CD4-positive, alpha-beta memory T cell (primary cell): ENCODE measurements around the gene GIT2. TPM values are rescaled to one million over a fixed set of nuclear protein-coding genes. Genes with fewer than 3 reads are reported as not detected.

Experiments
- polyA plus RNA-seq, 2 donors: library from polyadenylated mRNA; unstranded; fragments of 300-500 nt; fragmentation: Illumina TruSeq; gene quantifications; one replicate each; pipeline ENCODE4 v1.2.3, GENCODE V29; 2021
- total RNA-seq, 2 experiments: library from RNA; stranded (reverse); gene quantifications; one replicate each; pipeline ENCODE4 v1.2.3, GENCODE V29; 2021

Gene GIT2
- total and polyA plus RNA-seq, 4 experiments from 2014 or later = 83.1 to 149 (median 118) TPM

Other genes starting within 250 kb of the GIT2 start
- under 1 TPM in 1 of 2 experiments, not detected in 1; 0.17 TPM for gene TRPV4, start 163.0 kb downstream of the GIT2 start, total RNA-seq
- not detected for gene TRPV4, start 163.0 kb downstream of the GIT2 start, polyA plus RNA-seq
- 10 to 100 TPM; 24.0 TPM for gene GLTP, start 115.8 kb downstream of the GIT2 start, total RNA-seq
- gene GLTP, start 115.8 kb downstream of the GIT2 start, polyA plus RNA-seq = 10 to 100 TPM; 23.6 to 48.1 TPM
- 10 to 100 TPM; 41.4 to 45.0 TPM for gene TCHP, start 96.1 kb downstream of the GIT2 start, total RNA-seq
- gene TCHP, start 96.1 kb downstream of the GIT2 start, polyA plus RNA-seq = 10 to 100 TPM in 1 of 2 donors, 1 to 10 TPM in 1; 3.0 to 15.7 TPM
- gene ANKRD13A, start 3.1 kb upstream of the GIT2 start, total RNA-seq = 10 to 100 TPM; 99.5 to 99.7 TPM
- gene ANKRD13A, start 3.1 kb upstream of the GIT2 start, polyA plus RNA-seq = 10 to 100 TPM; 66.6 to 67.0 TPM
- 10 to 100 TPM; 26.4 to 33.5 TPM for gene C12orf76, start 52.2 kb upstream of the GIT2 start, total RNA-seq
- gene C12orf76, start 52.2 kb upstream of the GIT2 start, polyA plus RNA-seq = 10 to 100 TPM; 16.4 to 17.5 TPM
- 1 to 10 TPM; 1.1 to 1.3 TPM for gene IFT81, start 128.0 kb upstream of the GIT2 start, total RNA-seq
- gene IFT81, start 128.0 kb upstream of the GIT2 start, polyA plus RNA-seq = 1 to 10 TPM in 1 of 2 donors, under 1 TPM in 1; 0.57 to 1.2 TPM